ENCODE measurements around the gene CACNA2D3.

Gene CACNA2D3

DNA sequence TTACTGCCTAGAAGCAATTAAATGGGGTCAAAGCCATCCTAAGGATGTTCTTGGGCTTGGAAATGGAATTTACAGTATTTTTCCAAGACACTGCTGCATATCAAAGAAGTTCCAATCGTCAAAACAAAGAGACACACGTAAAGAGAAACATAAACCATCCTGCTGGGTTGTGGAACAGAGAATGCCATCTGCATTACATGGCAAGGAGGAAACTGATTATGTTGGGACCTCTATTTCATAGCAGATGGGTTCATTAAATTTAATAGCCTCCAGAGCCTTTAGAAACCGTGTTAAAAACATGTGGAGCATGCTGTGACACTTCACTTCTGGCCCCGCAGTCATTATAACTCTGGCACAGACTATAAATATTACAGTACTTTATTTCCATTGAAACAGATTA lies 650.9 kb downstream of the CACNA2D3 start:
- DNase-seq = no peak

DNA sequence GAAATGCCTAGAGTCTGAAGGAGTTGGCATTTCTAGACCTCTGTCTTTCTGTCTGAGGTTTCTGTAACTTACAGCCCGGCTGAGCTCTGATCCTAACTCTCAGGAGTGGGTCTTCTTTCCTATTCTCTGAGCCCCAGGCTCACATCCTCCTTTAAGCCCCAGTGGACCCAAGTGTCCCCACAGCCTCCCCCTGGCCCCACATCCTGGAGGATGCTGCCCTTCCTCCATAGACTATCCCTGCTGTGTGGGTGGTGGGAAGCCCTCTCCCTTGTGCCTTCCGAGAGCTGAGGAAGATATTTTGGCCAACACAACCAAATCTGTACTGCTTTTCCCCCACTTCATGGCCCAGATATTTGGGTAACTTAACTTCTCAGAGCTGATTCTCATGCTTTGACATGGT lies 654.2 kb downstream of the CACNA2D3 start:
- no peak for DNase-seq

DNA sequence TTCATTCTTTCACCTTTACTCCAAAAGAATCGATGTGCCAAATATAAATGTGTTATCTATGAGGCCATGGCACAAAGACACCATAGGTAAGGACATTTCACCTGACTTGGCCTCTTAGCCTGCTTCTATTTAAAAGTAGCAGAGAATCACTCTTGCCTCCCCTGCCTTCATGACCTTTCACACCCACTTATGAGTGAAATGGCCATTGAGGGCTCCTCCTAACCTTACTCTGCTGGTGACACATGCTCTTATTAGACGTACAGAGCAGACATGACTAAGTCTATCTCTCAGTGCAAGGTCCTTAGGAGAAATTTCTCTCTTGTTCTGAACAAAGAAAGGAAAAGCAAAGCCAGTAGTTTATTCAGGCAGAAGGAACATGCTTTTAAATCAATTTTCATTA lies 654.8 kb downstream of the CACNA2D3 start:
- no peak for DNase-seq

DNA sequence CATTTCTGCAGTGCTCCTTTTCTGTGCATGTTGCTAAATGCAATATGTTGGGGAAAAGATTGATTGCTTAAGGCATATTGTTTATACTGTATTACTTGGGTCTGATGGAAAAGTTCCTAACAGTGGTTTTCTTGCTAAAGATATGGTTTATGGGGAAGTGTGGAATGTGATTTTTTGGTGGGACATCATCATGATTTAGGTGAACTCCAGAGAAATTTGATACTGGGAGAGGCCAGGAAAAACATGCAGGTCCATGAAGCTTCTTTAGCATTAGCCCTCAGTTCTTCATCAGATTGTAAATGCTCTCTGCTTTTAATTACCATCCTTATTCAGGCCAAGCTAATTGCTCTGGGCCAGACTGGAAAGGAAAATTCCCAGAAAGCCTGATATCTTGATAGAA lies 658.0 kb downstream of the CACNA2D3 start:
- DNase-seq = no peak

DNA sequence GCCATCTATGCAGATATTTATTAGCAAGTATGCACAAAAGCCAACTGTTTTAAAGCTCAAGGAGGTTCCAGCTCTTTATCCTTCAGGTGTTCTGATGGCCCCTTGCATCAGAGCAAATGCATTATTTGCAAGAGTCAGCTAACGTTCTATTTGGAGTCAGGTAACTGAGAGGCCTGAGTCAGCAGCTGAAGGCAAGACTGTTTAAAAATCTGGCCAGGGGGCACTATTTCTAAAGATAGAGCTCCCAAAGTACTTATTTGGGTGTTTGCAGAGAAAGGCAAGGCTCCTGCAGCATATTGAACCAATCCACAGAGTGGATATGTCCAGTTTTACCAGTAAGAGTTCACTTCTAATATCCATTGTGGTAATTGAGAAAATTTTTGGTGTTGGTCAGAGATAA lies 659.4 kb downstream of the CACNA2D3 start:
- DNase-seq = no peak

DNA sequence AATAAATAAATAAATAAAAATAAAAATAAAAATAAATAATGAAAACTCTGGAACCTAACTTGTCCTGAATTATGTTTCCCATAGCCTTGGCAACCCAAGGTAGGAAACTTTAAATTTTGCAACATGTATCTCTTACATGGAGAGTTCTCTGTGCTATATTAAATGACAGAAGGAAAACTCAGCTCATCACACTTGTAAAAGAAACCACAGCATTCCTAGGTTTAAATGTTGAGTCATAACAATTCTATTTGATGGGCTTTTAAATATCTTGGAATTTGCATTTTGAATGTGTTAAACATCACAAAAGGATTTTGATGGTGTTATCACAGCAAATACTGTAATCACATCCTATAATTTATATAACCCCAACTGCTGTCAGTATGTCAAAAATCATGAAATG lies 661.3 kb downstream of the CACNA2D3 start:
- DNase-seq = no peak

DNA sequence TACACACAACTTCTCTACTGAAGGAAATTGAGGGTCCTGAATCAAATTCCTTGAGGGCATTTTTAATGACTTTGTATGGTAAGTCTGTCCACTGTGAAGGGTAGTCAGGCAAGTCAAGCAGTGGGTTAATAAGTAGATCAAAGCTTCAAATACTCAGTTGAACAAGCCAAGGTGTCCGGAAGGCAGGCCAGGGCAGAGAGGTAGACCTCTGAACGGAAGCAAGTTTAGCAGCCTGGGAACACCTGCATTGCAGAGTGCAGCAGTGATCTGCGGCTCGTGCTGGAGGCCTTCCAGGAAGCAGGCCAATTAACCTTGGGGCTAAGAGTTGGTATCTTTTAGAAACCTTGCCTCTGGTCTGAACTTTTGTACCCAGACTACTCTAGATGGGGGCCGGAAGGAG lies 661.7 kb downstream of the CACNA2D3 start:
- DNase-seq = no peak

DNA sequence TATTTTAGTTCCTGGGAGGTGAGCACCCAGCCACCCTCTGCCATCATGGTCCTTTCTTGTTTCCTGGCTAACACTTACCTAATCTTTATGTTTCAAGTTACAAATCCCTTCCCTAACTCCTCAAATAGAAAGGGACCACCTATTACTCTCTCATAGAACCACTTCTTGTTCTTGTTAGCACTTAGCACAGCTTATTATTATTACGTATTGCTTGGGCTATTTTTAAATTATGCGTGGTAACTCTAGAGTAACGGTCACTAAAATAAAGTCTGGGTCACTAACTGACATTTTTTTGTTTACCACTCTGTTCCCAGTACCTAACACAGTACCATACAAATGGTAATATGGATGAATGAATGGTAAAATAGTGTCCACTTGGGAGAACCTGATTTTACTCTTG lies 663.6 kb downstream of the CACNA2D3 start:
- DNase-seq = no peak

DNA sequence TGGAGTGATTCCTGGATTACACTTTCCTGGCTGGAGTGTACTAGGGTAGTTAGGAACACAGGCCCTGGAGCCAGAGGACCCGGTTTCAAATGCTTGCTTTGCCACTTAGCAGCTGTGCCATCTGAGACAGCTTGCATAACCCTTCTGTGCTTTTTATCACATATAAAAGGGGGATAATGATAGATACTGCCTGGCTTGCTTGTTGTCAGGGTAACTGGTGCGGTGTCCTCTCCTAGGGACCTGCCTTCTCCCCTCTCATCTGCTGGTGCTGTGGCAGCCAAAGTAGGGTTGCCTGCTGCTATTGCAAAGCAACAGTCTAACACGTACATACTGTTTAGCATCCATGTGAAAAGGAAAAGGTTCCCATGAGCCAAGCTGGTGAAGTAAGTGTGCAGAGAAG lies 667.7 kb downstream of the CACNA2D3 start:
- DNase-seq = no peak

DNA sequence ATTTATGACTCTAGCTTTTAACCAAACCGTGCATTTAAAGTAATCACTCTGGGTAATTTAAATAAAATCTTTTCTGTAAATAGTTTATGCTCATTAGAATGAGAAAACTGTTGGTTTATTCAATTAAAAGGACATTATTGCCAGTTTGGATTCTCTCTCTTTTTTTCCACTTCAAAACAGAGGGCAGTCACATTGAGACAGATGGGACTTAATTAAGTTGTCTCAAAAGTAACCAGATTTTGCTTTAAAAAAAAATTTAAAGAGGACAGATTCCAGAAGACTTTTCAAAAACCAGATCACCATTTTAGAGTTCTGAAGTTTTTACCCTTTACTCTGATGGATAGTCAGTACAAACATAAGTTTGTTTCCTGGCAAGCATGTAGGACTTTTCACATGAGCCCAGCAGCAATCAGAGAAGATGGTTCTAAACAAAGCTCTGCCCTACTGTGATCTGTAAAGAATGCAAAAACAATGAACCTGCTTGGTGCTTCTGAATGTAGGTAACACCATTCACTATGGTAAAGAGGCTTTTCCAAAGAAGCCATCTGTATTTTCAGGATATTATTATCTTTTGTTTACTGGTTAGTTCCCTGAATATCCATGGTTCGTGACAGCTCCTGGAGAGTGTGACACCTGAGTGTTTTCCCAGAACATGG lies 669.3 kb downstream of the CACNA2D3 start:
- no peak for DNase-seq

DNA sequence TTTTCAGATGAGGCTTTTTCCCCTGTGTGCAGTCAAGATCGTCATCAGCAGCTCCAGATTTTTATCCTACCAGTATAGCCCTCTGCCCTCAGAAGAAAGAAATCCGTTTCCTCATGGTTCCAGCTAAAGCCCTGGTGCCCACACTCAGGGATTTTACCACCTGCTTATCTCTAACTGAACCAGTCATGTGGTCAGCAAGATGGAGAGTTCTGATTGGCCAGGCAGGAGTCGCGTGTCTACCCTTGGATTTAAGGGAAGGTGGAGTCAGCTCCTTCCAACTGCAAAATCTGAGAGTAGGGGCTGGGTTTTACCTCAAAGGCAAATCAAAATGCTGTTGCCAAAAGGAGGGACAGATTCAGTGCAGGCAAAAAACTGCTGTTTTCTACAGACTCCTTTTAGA lies 670.2 kb downstream of the CACNA2D3 start:
- no peak for DNase-seq

DNA sequence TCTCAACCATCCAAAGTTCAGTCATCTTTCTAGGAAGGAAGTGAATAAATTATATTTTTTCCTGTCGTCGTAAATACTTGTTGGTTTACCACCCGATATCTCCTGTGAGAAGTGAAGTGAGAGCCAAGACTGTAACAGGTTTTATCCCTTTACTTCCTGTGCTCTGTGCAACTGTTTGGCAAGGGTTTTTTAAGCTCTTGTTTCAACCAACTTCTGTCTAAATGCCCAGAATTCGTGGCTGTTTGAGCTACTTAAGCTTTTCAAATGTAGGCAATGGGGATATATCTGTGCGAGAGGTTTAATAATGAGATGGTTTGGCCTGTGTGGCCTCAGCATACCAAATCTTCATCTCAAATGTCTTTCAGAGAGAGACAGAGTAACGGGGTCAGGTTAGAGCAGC lies 670.8 kb downstream of the CACNA2D3 start:
- no peak for DNase-seq

DNA sequence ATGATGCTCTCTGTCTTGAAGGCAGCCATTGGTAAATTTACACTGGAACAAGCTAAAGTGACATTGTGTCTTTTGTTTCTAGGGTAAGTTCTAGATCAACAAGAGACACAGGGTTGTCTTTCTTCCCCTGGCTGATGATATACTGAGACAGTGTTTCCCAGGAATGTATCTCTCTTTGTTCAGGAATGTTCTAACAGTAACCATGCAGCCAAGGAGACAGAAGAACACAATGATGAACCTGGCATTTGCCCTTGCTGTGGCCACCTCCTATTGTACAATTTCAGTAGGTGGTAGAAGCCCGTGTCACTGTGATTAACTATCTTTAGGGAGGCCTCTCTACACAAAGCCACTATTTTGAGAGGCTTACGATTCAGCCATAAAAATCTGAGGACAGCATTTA lies 674.8 kb downstream of the CACNA2D3 start:
- no peak for DNase-seq

DNA sequence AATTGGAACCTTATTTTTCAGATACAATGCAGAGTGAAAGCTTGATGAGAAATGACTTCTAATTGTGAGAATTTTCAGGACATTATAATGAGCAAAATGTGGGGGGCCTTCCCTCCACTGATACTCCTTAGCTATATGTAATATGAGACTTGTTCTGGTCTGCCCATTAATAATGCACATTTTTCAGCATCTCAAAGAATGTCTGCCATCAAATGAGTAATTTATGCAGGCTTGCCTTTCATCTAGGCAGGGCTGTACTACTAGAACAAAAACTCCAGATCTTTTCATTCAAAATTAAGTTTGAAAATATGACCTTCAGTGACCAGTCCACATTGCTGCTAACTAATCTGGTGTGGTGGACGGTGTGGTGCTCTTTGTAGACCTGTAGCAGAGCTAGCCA lies 678.1 kb downstream of the CACNA2D3 start:
- DNase-seq = no peak

DNA sequence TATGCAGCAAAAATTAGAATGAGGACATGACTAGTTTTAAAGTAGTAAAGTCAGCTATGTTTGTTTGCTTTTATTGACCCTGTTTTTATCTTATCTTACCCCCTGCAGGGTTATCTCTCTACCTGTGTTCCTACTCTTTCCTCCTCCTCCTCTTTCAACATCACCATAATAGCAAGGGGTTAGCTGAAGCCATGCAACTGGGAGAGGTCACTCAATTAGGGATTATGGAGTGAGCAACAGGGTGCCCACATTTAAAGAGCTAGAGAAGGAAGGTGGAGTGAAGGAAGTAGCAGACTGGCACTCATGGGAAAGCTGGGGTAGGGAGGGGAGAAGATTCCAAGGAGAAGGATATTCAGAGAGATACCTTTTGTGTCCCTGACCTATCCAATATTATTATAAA lies 679.6 kb downstream of the CACNA2D3 start:
- DNase-seq = no peak

DNA sequence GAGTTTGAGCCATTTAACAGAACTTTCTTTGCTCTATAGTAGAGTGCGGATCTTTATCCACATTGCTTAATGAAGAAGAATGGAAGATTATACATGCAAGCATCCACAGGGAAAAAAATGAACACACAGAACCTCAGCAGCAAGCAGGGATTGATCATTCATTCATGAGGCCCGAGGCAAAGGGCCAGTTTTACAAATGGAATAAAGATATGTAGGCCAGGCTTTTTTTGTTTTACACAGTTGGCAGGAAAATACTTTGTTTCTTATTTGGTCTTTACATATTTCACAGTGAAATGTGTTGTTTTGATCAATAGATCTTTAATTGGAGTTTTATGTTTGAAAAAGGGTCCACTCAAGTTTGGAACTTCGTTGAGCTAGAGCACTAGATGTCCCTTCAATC lies 688.0 kb downstream of the CACNA2D3 start:
- DNase-seq = no peak

DNA sequence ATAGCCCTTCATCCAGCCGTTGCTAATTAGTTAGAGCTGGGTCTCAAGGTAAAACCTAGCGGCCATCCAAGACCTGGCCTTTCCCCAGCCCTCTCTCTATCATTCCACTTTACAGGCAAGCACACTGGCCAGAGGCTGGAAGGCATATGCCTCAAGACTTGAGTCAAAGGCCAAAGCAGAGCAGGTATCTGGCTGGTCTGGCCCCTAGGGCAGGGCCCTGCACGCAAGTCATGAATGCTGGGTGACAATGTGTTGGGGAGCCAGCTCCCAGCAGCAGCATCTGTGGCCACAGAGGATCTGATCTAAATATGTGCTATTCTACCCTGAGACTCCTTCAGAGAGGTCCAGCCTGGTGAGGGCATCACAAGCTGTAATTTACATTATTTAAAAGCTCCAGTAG lies 691.9 kb downstream of the CACNA2D3 start:
- DNase-seq = no peak

DNA sequence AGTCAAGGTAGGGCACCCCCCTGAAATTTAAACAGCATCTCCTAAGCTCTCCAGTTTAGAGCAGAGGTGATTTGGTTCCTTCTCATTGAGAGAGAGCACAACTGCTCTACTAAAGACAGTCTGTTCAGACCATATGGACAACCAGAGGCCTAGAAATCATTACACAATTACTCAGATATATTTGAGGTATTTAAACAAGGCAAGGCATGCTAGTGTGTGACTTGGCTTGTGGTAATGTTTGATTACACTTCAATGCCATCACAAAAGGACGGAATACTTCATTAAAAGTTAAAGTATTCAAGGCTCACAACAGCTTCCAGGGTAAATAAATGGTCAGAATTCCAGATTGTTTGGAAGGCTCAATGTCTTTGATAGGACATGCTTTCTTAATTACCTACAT lies 695.3 kb downstream of the CACNA2D3 start:
- no peak for DNase-seq

DNA sequence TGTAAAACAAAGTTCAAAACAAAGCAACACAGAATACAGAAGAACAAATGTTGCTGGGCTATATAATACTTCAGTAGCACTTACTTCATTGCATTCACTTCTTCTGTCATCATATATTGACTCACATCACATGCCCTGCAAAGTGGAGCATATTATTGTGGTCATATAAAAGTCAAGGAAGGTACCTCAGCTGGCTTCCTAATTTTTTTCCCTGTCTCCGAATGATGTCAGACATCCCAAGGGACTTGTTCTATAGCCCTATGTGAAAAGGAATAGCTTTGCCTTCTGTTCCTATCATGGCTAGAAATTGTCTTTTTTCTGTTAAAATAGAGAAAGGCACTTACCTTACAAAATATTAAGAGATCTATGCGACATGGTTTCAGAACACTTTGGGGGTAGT lies 696.1 kb downstream of the CACNA2D3 start:
- DNase-seq = no peak

DNA sequence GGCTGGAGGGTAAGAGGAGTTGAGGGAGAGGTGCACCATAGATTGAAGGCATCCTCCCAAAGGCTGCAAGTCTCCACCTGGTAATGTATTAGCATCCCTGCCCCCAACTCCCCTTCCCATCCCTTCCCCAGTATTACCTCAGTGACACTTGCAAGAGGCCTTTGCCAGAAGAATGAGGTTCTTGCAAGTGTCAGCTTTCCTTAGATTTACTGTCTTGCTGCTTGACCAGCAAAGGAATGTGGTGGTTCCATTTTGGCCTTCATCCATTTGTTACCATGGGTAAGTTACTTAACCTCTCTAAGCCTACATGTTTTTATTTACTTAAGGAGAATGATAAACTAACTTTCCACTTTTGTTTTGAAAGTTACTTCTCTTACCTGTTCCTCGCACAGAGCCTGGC lies 696.6 kb downstream of the CACNA2D3 start:
- no peak for DNase-seq

DNA sequence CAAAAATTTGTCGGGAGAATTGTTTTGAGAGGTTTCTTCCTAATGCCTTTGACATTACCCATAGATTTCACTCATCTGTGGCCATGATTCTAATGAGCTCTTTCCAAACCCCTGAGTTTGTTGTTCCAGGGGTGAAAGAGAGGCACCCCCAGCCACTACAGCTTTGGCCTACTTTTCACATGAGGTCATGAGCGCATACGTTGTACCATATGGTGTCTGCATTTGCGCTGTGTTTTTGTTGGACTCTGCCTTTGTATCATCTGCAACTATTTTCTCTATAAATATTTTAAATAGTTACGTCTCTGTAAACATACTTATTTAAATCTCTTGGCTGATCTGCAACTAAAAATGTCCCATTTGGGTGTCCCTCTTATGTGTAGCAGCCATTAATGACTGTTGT lies 697.6 kb downstream of the CACNA2D3 start:
- DNase-seq = no peak

DNA sequence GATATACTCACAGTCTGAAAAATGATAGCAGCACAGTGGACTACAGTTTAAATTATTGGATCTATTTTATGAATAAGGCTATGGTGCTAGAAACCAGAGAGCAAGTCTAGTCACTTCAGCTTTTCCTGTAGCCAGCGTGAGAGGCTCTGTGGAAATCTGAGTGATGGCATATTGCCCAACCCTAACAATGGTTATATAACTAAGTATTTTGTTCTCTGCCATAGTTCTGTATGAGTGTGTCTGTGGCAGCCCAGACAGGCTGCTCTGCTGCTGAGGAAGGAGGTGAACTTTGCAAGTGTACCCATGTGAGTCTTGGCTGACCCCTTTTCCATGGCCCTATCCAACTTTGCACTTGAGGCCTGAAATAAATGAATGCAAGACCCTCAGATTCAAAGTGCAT lies 699.9 kb downstream of the CACNA2D3 start:
- no peak for DNase-seq

DNA sequence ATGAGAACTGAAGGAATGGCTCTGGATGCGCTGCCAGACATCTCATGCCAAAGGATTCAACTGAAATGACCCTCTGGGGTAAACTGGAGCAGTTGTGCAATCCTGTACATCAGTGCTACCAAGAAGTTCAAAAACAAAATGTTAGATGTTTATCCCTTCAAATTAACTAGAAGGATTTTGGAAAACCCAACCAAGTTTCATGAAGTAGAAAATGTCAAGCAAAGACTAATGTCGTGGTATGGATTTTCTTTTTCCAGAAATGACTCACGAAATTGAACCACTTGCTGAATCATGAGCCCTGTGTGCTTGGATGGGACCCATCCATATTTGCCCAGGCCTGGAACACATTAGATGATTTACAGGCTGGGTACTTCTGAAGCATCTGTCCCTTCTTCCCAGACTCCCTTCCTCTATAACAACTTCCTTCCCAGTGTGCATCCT lies 703.9 kb downstream of the CACNA2D3 start:
- DNase-seq = no peak

DNA sequence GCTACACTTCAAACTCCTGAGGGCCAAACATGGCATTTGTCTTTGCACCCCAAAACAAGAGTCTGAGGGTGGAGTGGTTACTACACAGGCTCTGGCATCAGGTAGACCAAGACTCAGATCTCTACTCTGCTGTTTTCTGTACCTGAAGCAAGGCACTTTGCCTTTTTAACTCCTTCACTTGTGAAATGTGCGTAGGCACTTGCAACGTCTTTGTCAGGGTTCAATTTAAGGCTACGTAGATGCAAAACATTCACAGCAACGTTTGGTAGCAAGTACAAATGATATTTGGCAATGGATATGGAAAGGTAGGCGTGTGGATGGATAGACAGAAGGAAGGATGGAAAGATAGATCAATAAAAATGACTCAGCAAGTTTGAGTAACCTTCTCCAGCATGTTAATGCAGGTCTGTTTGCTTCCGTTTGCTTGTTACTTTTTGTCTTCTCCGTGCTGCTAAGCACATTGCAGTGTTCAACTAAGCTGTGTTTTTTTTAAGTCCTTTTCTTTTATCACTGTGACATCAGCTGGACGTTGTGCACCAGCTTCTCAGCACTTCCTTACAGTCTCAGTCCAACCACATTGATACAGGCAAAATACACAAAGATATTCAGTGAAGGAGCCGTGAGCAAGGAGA lies 704.8 kb downstream of the CACNA2D3 start:
- no peak for DNase-seq

DNA sequence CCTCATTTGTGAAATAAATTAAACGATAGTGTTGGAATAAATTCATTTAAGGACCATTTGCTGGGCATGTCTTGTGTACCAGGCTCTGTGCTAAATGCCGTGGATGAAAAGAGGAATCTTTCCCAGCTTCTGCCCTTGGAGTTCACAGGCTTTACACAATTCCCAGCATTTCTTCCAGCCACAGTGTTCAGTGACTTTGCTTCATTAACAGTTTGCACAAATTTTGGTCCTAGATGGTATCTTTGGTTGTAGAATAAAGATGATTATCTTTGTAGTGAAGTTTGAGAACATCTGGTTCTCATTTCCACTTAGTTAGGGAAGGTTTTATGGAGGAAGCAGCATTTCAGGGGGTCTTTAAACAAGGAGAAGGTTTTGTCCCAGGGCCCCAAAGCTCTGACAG lies 705.4 kb downstream of the CACNA2D3 start:
- no peak for DNase-seq
